Body of pancreas (tissue), 4 donors: ENCODE measurements around the gene ZNF628. TPM values are rescaled to one million over a fixed set of nuclear protein-coding genes. Genes with fewer than 3 reads are reported as not detected.

ENCODE experiments used
- ATAC-seq: fragments of 150-250 bp; one replicate; pipeline ENCODE4 v1.9.1; 2016
- DNase-seq, 4 donors: peaks; one replicate each; pipeline ENCODE4 v3.0.0-alpha.2; 2019
- H3K27ac ChIP-seq, 4 donors: fragments of 200-600 bp; sonication (generic); 1 replicate in 3 of 4; 2 replicates in 1 of 4; pipeline versions ENCODE4 v1.5.1 to v1.6.1; 2016 to 2019; ENCODE audit warnings: mild to moderate bottlenecking in 1 of 4, mixed read lengths in 1 of 4, moderate library complexity in 1 of 4
- H3K27me3 ChIP-seq, 2 donors: fragments of 200-600 bp; sonication (generic); one replicate each; pipeline ENCODE4 v1.6.0; 2016; ENCODE audit warnings: mild to moderate bottlenecking in 1 of 2
- H3K36me3 ChIP-seq, 2 donors: fragments of 200-600 bp; sonication (generic); replicated peaks in 1 of 2; 2 replicates each; pipeline ENCODE4 v1.5.1; 2016; ENCODE audit warnings: low read depth in 2 of 2; ENCODE audit not compliant: insufficient read depth in 1 of 2
- H3K4me1 ChIP-seq: fragments of 200-600 bp; sonication (generic); one replicate; pipeline ENCODE4 v1.6.0; 2016
- H3K4me3 ChIP-seq, 2 donors: fragments of 200-600 bp; sonication (generic); 1 replicate in 1 of 2; 2 replicates in 1 of 2; pipeline ENCODE4 v1.5.1; 2016 to 2019
- H3K9me3 ChIP-seq, 3 donors: fragments of 200-600 bp; sonication (generic); 1 replicate in 2 of 3; 2 replicates in 1 of 3; pipeline ENCODE4 v1.5.1; 2016
- POLR2A ChIP-seq, 3 donors: fragments of 450-650 bp; IDR thresholded peaks; one replicate each; pipeline ENCODE4 v1.6.1; 2016; ENCODE audit warnings: antibody characterized with exemption in 3 of 3, mild to moderate bottlenecking in 2 of 3
- WGBS, 2 donors: methylation state at CpG; one replicate each; pipeline ENCODE4 v1.1.5; 2017; 5-methylcytosine and 5-hydroxymethylcytosine counted together
- intact Hi-C: fragments of 100-400 bp; cut with DNase I; formaldehyde crosslinking; loops from one replicate; pipeline ENCODE4 v1.15.1; 2023
- total RNA-seq, 2 donors: library from RNA; depleted of rRNA; stranded (reverse); fragments of >200 nt; gene quantifications; one replicate each; pipeline ENCODE4 v1.1.0, GENCODE V29; 2016
- TF ChIP-seq, protein P1 (sequence below), 7 experiments: fragments of 450-650 bp in 4 of 7; fragments of 200-600 bp in 3 of 7; sonication (generic) in 3 of 7; IDR thresholded peaks; one replicate each; pipeline ENCODE4 v1.5.1; 2016 to 2019; ENCODE audit warnings: antibody characterized with exemption in 7 of 7

The ZNF628 gene
- total RNA-seq, 2 donors from 2014 or later: 3.4 to 8.2 TPM

DNA sequence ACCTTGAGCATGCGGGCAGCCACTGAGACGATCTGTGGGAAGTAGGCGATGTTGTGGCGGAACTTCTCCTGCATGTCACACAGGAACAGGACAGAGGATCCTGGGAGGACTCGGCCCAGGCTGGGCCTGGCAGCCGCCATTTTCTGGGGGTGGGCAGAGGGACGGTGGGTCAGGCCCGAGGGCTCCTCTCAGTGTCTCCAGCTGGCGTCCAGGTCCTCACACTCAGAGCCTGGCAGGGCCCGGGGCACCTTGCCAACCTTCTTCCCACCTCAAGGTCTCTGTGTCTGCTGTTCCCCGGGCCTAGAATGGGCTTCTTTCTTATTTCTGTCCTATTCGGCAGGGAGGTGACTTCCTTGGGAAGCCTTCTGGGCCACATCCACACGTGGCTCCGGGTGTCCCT, 20.1 kb upstream of the ZNF628 start:
- ATAC-seq (no peak), DNase-seq (peak in 1 of 4 donors; percentile 43)
- Histone ChIP-seq H3K36me3 (no peaks in the 10 kb centered on the region), H3K4me3 (no peak overlapping the region), H3K4me1 (peaks cover 35% of the 10 kb centered on the region), H3K9me3 (no peaks in the 10 kb centered on the region), H3K27ac (no peak overlapping the region), H3K27me3 (peaks cover 0 to 14% of the 10 kb centered on the region in 2 donors)
- intact Hi-C loops: no loop called here
- TF ChIP-seq, protein P1, sequence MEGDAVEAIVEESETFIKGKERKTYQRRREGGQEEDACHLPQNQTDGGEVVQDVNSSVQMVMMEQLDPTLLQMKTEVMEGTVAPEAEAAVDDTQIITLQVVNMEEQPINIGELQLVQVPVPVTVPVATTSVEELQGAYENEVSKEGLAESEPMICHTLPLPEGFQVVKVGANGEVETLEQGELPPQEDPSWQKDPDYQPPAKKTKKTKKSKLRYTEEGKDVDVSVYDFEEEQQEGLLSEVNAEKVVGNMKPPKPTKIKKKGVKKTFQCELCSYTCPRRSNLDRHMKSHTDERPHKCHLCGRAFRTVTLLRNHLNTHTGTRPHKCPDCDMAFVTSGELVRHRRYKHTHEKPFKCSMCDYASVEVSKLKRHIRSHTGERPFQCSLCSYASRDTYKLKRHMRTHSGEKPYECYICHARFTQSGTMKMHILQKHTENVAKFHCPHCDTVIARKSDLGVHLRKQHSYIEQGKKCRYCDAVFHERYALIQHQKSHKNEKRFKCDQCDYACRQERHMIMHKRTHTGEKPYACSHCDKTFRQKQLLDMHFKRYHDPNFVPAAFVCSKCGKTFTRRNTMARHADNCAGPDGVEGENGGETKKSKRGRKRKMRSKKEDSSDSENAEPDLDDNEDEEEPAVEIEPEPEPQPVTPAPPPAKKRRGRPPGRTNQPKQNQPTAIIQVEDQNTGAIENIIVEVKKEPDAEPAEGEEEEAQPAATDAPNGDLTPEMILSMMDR (IDR thresholded peaks at IDR 0.05): no peak
- no peak for TF ChIP-seq POLR2A (IDR thresholded peaks at IDR 0.05)
- 75% methylated on average over 12 to 13 of the region's 14 CpGs for WGBS, 2 donors

DNA sequence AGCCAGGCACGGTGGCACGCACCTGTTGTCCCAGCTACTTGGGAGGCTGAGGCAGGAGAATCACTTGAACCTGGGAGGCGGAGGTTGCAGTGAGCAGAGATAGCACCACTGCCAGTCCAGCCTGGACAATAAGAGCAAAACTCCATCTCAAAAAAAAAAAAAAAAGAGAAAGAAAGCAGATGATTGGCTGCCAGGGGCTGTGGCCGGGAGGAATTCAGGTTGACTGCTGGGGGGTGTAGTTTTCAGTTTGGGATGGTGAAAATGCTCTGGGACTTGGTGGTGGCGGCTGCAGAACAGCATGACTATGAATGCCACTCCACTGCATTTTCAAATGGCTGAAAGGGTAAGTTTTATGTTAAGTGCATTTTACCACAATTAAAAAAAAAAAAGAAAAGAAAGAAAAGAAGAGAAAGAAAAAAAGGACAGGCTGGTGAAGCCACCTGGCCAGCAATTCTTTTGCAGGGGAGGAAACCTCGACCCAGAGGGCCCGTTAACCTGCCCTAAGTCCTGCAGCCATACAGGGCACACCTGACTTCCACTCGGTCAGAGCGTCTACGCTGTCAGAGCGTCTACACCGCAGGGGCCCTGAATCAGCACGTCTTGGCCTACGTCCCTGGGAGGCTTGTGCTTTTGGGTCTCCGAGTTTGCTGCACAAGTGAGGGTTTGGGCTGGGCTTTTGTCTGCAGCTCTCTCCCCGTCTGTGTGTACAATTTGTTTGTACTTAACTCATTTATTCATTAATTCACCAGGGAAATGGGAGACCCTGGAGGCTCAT, 18.5 kb upstream of the ZNF628 start:
- DNase-seq (no peak), ATAC-seq (no peak)
- Histone ChIP-seq H3K9me3 (no peaks in the 10 kb centered on the region), H3K4me1 (peaks cover 30% of the 10 kb centered on the region), H3K27ac (no peak overlapping the region), H3K4me3 (no peak overlapping the region), H3K36me3 (no peaks in the 10 kb centered on the region), H3K27me3 (no peaks in the 10 kb centered on the region)
- TF ChIP-seq, protein P1 (IDR thresholded peaks at IDR 0.05): no peak
- TF ChIP-seq POLR2A (IDR thresholded peaks at IDR 0.05): no peak
- intact Hi-C loops: no loop called here
- 90 to 93% methylated on average over 15 to 16 of the region's 16 CpGs for WGBS, 2 donors

DNA sequence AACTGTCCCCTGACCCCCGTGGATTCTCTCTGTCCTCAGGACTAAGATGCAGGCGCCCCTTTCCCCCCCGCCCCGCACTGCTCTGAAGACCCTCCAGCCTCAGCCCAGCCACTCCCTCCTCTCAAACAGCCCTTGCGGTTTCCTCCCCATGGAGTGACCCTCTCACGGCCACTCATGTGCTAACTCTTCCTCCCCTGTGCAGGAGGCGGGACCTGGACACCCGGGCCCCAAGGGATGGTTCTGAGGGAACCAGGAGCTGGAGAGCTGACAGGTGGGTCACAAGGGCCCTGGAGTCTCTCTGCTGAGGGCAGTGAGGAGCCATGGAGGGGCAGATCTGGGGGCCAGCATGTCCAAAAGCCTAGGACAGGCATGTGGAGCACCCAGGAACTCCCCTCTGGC, 16.9 kb upstream of the ZNF628 start:
- no peaks in the 10 kb centered on the region for H3K9me3 ChIP-seq
- H3K36me3 ChIP-seq: no peaks in the 10 kb centered on the region
- 68 to 85% methylated on average over 6 to 8 of the region's 8 CpGs for WGBS, 2 donors
- intact Hi-C loops: no loop called here
- no peaks in the 10 kb centered on the region for H3K27me3 ChIP-seq
- TF ChIP-seq, protein P1 (IDR thresholded peaks at IDR 0.05): no peak
- TF ChIP-seq POLR2A (IDR thresholded peaks at IDR 0.05): no peak
- ATAC-seq: no peak
- peak overlapping the region in 1 of 4 donors; percentile 93 for H3K27ac ChIP-seq
- no peak for DNase-seq
- H3K4me3 ChIP-seq: no peak overlapping the region
- peaks cover 29% of the 10 kb centered on the region for H3K4me1 ChIP-seq

DNA sequence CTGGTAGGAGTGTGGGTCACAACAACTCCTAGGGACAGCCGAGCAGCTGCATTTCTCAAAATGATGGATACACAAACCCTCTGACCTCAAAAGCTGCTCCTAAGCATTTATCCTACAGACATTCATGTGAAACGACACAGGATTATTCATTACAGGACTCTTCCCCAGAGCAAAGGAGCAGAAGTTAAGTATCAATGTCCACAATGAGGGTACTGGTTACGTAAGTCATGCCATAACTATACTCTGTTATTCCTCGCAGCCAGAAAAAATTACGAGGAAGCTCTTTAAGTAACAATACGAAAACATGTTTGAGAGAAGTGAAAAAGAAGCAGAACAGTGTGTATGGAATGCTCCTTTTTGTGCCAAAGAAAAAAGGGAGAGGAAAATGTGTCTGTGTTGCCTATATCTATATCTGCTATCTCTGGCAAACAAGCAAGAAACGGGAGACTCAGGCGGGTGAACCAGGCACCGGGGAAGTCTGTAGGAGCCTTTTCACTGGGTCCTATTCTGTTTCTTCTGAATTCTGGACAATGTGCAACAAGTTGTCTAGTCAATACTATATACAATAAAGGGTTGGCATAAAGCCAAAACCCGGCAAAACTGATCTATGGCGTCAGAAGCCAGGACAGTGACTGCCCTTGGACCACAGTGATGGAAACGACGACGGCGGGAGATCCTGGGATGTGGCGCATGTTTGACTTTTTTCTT, 16.3 kb upstream of the ZNF628 start:
- no peak for TF ChIP-seq POLR2A (IDR thresholded peaks at IDR 0.05)
- TF ChIP-seq, protein P1 (IDR thresholded peaks at IDR 0.05): no peak
- 20 to 22% methylated on average over 16 of the region's 16 CpGs for WGBS, 2 donors
- peaks cover 29% of the 10 kb centered on the region for H3K4me1 ChIP-seq
- H3K36me3 ChIP-seq: no peaks in the 10 kb centered on the region
- ATAC-seq (no peak), DNase-seq (no peak)
- no peaks in the 10 kb centered on the region for H3K9me3 ChIP-seq
- intact Hi-C loops: no loop called here
- H3K4me3 ChIP-seq: peak overlapping the region in 1 of 2 donors; percentile 75
- no peaks in the 10 kb centered on the region for H3K27me3 ChIP-seq
- peak overlapping the region in 3 of 4 donors; percentile 90 to 97 (median 93) for H3K27ac ChIP-seq
